MM.1S (cell line): Measurements from ENCODE around the gene POLN.

Source experiments
- DNase-seq: peaks from one replicate; pipeline ENCODE4 v3.0.0-alpha.2; 2015
- H2AFZ ChIP-seq: fragments of 300-600 bp; sonication (generic); 2 replicates; pipeline ENCODE4 v1.6.0; 2016; ENCODE audit warnings: antibody characterized with exemption, low read length
- H3F3A ChIP-seq: fragments of 300-600 bp; sonication (generic); 2 replicates; pipeline ENCODE4 v1.6.1; 2016; ENCODE audit warnings: mild to moderate bottlenecking, antibody characterized with exemption, low read length, moderate library complexity, mixed read lengths; ENCODE audit not compliant: insufficient read depth
- H3K27ac ChIP-seq: fragments of 300-600 bp; sonication (generic); 2 replicates; pipeline ENCODE4 v1.5.1; 2016; ENCODE audit warnings: mild to moderate bottlenecking, low read length
- H3K27me3 ChIP-seq: fragments of 300-600 bp; sonication (generic); replicated peaks from 2 replicates; pipeline ENCODE4 v1.6.0; 2016; ENCODE audit warnings: low read length; ENCODE audit not compliant: insufficient read depth
- H3K36me3 ChIP-seq: fragments of 300-600 bp; sonication (generic); replicated peaks from 2 replicates; pipeline ENCODE4 v1.6.1; 2016; ENCODE audit warnings: mild to moderate bottlenecking, low read length, mixed read lengths; ENCODE audit not compliant: insufficient read depth
- H3K4me1 ChIP-seq: fragments of 300-600 bp; sonication (generic); 2 replicates; pipeline ENCODE4 v1.6.1; 2016; ENCODE audit warnings: low read length, mixed read lengths
- H3K4me2 ChIP-seq: fragments of 300-600 bp; sonication (generic); 2 replicates; pipeline ENCODE4 v1.6.0; 2016; ENCODE audit warnings: low read depth, low read length
- H3K4me3 ChIP-seq: fragments of 300-600 bp; sonication (generic); 2 replicates; pipeline ENCODE4 v1.5.1; 2016; ENCODE audit warnings: low read length, mixed read lengths
- H3K79me2 ChIP-seq: fragments of 300-600 bp; sonication (generic); 2 replicates; pipeline ENCODE4 v1.6.1; 2016; ENCODE audit warnings: mixed run types, low read length, mixed read lengths
- H3K9ac ChIP-seq: fragments of 300-600 bp; sonication (generic); 2 replicates; pipeline ENCODE4 v1.6.1; 2016; ENCODE audit warnings: low read length, mixed read lengths
- H3K9me2 ChIP-seq: fragments of 300-600 bp; sonication (generic); replicated peaks from 2 replicates; pipeline ENCODE4 v1.6.1; 2016; ENCODE audit warnings: mild to moderate bottlenecking, low read length, mixed read lengths; ENCODE audit not compliant: insufficient read depth
- H3K9me3 ChIP-seq: fragments of 300-600 bp; sonication (generic); replicated peaks from 2 replicates; pipeline ENCODE4 v1.6.1; 2016; ENCODE audit warnings: mild to moderate bottlenecking, low read length, mixed read lengths; ENCODE audit not compliant: insufficient read depth
- H4K20me1 ChIP-seq: fragments of 300-600 bp; sonication (generic); 2 replicates; pipeline ENCODE4 v1.6.1; 2016; ENCODE audit warnings: mild to moderate bottlenecking, low read length, moderate library complexity, mixed read lengths; ENCODE audit not compliant: insufficient read depth
- CTCF ChIP-seq: fragments of 300-600 bp; sonication (generic); IDR thresholded peaks from 2 replicates; pipeline ENCODE4 v1.5.1; 2016; ENCODE audit warnings: antibody characterized with exemption, low read length, mixed read lengths
- EZH2 ChIP-seq: fragments of 300-600 bp; sonication (generic); optimal IDR thresholded peaks from 2 replicates; pipeline ENCODE3; 2017; ENCODE audit warnings: low read depth, mild to moderate bottlenecking, antibody characterized with exemption, low read length, mixed read lengths
- EZH2phosphoT487 ChIP-seq: fragments of 300-600 bp; sonication (generic); IDR thresholded peaks from 2 replicates; pipeline ENCODE4 v1.6.1; 2018; ENCODE audit warnings: antibody characterized with exemption, low read length

POLN gene

DNA sequence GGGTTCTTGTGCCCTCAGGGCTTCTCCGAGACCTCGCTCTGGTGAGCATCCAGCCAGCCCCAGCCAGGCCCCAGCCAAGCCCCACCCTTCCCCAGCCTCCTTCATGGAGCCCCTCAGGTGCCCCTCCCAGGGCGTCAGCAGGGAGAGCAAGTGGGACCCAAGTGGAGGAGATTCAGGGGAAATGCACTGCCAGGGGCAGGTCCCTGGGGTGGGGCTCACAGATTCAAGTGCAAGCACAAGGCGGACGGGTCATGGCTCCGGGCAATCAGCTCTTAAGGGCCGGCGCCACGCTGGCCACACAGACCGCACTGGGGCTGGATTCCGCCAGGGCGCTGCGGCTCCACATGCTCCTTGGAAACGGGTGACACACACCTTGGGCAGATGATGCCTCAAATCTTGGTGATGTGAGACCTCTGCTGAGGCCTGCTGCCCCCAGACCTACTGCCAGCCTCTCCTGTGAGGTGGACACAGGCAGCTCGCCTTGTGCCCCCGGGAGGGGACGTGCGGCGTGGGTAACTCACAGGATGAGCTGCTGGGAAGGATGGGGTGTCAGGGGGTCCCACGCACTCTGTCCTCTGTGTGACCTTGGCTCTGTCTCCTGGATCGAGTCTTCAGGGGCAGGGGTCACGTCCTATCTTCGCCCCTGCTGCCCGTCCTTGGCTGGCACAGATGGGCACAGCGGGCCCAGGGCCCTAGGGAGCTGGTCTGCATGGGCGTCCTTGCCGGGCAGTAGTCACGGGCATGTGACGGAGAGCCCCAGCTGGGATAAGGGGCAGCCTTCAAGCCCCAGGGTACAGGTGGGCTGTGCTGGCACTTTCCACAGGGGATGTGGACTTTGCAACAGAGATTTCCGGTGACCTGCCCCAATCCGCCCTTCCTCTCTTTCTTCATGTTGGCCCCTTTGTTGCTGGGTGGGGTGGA is 165.7 kb downstream of the POLN start:
- Histone ChIP-seq H3K79me2 (no peaks in the 10 kb centered on the region), H3K9me3 (no peaks in the 10 kb centered on the region), H3K4me1 (no peaks in the 10 kb centered on the region), H3K36me3 (no peaks in the 10 kb centered on the region), H3F3A (no peaks in the 10 kb centered on the region), H3K4me2 (no peak overlapping the region), H3K27ac (no peak overlapping the region), H3K9ac (no peak overlapping the region), H3K4me3 (no peak overlapping the region), H2AFZ (no peak overlapping the region), H3K27me3 (no peaks in the 10 kb centered on the region), H4K20me1 (no peaks in the 10 kb centered on the region), H3K9me2 (no peaks in the 10 kb centered on the region)
- TF ChIP-seq EZH2, result no peak
- TF ChIP-seq CTCF, result no peak
- no peak for TF ChIP-seq EZH2phosphoT487
- no peak for DNase-seq

GRCh38 chr4:2075171-2075986 is 166.5 kb downstream of the POLN start:
- Histone ChIP-seq H3K4me1 (no peaks in the 10 kb centered on the region), H3F3A (no peaks in the 10 kb centered on the region), H4K20me1 (no peaks in the 10 kb centered on the region), H3K9me2 (no peaks in the 10 kb centered on the region), H3K9me3 (no peaks in the 10 kb centered on the region), H3K9ac (no peak overlapping the region), H3K36me3 (no peaks in the 10 kb centered on the region), H3K79me2 (no peaks in the 10 kb centered on the region), H2AFZ (no peak overlapping the region), H3K4me3 (no peak overlapping the region), H3K4me2 (no peak overlapping the region), H3K27me3 (no peaks in the 10 kb centered on the region; the same call in 1 of the 2 replicates), H3K27ac (no peak overlapping the region)
- DNase-seq, result no peak
- TF ChIP-seq EZH2 (no peak), EZH2phosphoT487 (no peak), CTCF (no peak)

DNA sequence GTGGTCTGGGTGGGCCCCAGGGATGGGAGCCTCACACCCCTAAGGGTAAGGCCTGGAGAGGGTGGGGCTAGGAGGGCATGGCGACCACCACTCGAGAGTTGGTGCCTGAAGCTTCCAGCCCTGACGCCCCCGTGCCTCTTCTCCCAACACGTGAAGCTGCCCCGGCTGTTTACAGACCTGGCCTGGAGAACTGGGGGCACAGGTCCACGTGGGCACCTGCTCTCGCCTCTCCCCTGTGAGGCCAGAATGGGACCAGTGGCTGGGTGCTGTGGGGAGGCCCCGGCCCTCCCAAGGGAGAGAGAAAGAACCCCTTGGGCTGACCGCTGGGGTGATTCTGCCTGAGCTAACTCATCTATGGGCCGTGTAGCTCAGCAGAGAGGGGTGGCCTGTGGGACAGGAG is 167.3 kb downstream of the POLN start:
- Histone ChIP-seq H3K9ac (no peak overlapping the region), H3K9me3 (no peaks in the 10 kb centered on the region), H3K27me3 (no peaks in the 10 kb centered on the region; the same call in 1 of the 2 replicates), H3K4me1 (no peaks in the 10 kb centered on the region), H3K36me3 (no peaks in the 10 kb centered on the region), H3K9me2 (no peaks in the 10 kb centered on the region), H3K4me2 (no peak overlapping the region), H3K27ac (no peak overlapping the region), H3K79me2 (no peaks in the 10 kb centered on the region), H2AFZ (no peak overlapping the region), H3K4me3 (no peak overlapping the region), H4K20me1 (no peaks in the 10 kb centered on the region), H3F3A (no peaks in the 10 kb centered on the region)
- DNase-seq, result no peak
- no peak for TF ChIP-seq EZH2phosphoT487
- no peak for TF ChIP-seq CTCF
- TF ChIP-seq EZH2, result no peak
